HL-60/S4 treated with phorbol 12-myristate 13-acetate at 8.2 ng/mL for 4 days and 3 days (cell line): ENCODE results near the gene INPP5D.
"Not testable (repeated sequence)": the region's sequence is repeated elsewhere in the genome, so short reads cannot be mapped to it uniquely, and the experiment has no call there.

Source experiments
- in situ Hi-C: fragments of 300-500 bp; cut with MboI; formaldehyde crosslinking; loops from 2 replicates; pipeline ENCODE4 v1.15.0; 2022; ENCODE audit warnings: low sequenced_read_pairs

INPP5D gene

DNA sequence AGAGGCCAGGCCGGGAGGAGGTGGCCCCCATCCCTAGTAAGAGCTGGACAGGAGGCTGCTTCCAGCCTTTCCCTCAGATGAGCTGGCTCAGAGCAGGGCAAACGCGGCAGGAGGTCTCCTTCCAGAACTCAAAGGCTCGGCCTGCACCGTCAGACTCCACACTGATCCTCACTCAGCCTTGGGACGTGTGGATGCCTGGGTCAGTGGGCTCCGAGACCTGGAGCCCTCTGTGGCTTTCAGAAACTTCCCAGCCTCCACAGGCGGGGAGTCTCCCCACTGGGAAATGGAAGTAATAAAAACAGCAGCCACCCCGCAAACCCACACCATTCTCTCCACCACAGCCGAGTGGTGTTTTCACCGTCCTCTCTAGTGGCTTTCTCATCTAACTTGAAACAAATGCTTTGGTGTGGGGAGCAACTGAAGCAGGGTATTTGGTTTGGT is 54.3 kb downstream of the INPP5D start:
- in situ Hi-C loops, result no loop called here

DNA sequence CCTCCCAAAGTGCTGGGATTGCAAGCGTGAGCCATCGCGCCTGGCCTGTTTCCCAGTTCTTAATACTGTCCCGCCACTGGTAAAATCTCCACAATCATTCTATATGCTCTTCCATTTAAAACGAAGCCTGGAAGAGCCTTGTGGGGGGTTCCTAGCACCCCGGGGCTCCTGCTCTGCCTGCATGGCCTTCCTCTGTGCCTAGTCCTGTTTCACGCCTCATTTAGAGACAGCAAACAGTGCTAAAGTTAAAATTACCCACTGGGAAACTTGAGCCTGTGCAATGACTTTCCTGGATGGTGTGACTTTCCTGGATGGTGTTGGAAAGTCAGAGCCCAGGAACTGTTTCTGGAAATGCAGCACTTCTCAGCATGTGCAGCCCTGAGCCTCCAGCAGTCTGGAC is 55.0 kb downstream of the INPP5D start:
- in situ Hi-C loops, result no loop called here

DNA sequence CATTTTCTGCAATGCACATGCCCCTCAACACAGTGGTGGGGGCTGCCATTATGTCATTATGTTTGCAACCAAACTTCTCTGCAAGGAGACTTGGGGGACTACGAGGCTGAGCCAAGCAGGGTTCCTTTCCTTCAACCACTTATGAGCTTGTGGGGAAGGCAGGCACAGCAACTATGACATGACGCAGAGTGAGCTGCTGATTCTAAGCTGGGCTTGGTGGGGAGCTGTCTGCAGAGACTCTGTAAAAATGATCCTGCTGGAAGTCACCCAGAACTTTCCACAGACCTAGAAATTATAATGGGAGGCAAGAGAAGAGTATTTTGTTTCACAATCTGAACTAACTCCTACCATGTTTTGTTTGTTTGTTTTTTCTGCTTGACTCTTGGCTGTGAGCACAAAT is 55.6 kb downstream of the INPP5D start:
- in situ Hi-C loops, result no loop called here

DNA sequence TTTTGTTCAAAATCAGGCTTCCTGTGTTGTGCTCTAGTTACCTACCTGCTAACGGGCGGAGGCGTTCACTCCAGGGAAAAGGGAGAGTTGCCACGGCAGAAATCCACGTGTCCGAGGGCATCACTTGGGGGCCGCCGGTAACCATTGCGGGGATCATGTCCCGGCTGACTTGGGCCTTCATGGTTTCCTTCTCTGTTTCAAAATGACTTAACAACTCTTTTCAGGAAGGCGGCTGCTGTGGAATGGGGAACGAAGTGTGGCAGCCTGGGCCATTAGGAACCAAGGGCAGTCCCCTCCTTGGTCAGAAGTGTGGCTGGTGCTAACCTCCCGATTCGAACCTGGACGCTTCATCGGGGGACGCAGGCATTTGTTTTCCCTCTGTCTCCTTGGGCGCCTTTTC is 56.8 kb downstream of the INPP5D start:
- in situ Hi-C loops, result no loop called here

DNA sequence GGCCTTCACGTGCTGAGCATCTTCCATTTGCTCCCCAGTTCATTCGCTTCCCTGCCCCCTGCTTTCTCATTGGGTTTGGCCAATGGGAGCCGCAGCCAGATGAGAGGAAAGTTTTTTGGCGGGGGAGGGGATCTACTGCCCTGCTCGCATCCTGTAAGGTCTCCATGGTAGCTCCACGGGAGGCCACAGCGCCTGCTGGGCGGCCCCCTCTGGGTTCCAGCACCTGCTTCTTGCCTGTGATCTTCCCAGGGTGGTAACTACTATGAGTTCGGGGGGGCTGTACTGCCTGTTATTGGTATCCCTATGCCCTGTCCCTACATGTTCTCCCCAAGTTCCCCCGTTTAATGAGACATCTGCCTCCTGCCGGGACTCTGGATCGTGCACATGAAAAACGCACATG is 57.2 kb downstream of the INPP5D start:
- in situ Hi-C loops, result no loop called here

DNA sequence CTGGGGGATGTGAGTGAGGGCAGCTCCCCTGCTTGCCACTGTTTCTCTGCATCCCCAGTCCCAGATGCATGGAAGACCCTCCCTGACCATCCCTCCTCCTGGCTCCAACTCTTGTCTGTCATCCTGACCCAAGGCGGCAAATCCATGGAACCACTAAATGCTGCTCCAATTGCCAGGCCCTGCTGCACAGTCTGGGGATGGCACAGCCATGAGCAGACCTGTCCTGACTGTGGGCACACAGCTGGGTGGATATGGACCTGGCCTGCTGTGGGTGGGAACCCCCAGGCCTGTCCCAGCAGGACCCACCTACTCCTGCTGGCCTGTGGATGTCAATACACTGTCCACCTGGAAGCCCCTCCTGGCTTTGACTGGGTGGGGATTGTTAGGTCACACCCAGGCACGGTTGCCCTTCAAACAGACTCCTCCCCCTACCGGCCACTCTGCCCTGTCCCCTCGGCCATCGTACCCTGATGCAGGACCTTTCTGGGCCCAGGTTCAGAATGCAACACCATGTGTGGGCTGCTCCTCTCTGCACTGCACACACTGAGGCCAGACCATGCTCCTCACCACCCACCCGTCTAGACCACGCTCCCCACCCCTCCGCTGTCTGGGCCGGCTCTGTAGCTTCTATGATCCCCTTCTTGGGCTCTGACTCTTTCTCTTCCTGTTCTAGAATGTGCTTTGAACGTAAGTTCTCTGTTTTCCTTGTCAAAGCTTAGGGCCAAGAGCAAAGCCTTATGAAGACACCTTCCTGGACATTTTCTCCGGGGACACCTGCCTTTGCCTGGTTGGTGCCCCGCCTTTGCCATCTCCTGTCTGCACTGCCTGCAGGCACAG is 57.9 kb downstream of the INPP5D start:
- in situ Hi-C loops, result no loop called here

DNA sequence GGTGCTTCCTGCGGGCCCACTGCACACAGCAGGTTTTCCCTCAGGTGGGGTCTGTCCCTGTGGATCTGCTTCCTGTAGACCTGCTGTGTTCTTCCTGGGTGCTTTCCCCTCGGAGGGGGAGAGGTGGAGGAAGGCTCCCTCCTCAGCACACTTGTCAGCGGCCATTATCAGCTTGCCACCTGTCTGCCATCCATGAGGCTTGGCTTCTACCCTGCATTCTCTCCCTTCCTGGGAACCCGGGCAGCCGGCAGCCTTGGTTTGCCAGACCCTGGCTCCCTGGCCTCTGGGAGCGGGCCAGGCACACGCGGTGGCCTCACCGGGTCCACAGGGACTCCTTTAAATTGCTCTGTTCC is 58.5 kb downstream of the INPP5D start:
- in situ Hi-C loops, result no loop called here

DNA sequence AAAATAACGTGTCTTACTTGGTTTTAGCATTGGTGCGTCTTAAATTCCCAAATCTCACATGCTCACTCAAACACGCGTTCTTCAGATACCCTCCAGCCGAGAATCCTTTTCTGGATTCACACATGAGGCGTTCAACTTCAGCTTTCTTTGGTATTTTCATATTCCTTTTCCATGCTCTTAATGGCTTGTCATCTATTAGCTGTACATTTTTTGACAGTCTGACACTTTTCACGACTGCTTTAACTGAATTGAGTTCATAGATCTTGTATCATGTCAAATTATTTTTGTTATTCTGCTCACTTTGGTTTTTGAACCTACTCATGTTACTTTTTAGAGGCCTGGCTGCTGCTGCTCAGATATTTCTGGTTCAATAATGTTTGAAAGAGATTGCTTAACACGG is 59.0 kb downstream of the INPP5D start:
- in situ Hi-C loops, result no loop called here

DNA sequence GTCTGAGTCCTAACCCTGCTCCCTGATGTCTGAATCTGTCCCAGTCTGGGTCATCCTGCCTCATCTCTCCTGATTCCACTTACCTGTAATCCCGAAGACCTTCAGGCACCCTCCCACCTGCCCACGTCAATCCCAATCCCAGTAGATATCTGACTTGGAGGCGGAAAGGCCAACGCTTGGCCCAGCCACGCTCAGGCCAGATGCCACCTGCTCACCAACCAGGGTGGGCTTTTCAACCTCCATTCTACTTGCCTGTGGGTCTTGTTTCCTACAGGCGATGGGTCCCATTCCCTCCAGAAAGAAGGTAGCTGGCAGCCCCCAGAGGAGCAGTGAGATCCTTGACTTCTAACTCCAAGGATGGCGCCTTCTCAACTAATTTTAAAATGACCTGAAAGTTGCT is 59.7 kb downstream of the INPP5D start:
- in situ Hi-C loops, result no loop called here

DNA sequence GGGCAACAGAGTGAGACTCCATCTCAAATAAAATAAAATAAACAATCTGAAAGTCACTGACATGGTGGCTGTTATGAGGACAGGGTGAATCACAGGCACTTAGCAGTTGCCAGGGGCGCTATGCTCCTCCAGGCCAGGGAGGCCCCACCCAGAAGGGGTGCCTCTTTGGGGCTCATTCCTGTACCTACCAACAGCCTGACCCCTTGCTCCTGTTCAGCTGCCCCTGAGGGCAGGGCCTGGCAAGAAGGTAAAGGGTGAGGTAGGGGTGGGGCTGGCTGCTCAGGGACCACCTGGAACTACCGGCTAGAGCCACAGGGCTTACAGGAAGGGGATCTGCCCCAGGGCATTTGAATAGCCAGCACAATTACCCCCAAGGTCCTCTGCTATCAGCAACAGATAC is 60.3 kb downstream of the INPP5D start:
- in situ Hi-C loops, result no loop called here

DNA sequence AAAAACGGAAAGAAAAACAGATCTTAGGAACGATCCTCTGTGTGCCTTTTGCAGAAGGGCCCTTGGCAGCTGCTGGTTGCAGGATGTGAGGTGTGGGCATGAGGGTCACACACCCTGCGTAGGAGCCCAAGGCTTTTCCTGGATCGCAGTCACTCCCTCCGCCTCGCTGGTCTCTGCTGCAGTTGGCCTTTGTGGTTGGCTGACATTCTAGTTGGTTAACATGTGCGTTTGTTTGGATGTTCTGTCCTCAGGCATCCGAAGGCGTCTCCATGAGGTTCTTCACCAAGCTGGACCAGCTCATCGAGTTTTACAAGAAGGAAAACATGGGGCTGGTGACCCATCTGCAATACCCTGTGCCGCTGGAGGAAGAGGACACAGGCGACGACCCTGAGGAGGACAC is 61.7 kb downstream of the INPP5D start:
- in situ Hi-C loops, result no loop called here

DNA sequence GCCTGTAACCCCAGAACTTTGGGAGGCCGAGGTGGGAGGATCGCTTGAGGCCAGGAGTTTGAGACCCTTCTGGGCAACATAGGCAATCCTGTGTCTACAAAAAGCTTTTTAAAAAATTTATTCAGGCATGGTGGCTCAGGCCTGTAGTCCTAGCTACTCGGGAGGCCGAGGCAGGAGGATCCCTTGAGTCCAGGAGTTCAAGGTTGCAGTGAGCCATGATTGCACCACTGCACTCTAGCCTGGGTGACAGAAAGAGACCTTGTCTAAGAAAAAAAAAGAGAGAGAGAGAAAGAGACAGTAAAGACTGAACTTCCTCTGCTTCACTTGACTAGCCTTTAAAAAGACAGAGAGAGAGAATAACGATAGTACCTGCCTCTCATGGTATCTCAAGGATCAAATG is 62.4 kb downstream of the INPP5D start:
- in situ Hi-C loops, result no loop called here

DNA sequence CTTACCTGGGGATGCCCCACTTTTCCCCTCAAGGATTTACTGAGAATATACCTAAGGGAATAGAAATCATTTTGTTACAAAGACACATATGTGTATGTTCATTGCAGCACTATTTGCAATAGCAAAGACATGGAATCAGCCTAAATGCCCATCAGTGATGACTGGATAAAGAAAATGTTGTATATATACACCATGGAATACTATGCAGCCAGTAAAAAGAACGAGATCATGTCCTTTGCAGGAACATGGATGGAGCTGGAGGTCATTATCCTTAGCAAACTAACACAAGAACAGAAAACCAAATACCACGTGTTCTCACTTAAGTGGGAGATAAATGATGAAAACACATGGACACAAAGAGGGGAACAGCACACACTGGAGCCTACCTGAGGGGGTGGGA is 63.4 kb downstream of the INPP5D start:
- in situ Hi-C loops, result not testable (repeated sequence)

DNA sequence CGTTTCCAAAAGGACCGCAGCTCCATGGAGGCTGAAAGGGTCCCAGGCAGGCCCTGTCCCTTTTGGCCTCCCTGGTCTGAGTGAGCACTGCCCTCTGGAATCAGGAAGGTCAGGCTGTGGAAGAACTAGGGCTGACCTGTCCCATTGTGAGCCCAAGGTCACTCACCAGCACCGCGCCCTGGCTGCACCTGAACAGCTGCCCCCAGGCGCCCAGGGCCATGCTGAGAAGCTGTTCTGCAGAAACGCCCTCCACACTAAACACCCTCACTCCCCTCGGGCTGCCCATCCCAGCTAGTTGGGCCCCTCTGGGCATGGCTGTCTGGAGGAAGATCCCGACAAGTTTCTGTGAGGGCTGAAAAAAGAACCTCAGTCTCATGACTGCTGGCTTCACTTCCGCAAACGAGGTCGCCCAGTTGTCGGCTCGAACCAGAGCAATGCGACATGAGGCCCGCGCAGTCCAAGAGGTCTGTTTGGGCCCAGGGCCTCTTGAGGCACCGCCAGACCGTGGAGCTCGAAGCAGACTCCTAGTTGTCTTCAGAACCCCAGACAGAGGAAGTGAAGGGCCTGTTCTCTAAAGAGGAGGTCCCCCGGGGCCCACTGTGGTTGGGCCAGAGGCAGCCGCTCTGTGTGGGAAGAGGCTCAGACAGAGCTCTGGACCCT is 64.4 kb downstream of the INPP5D start:
- in situ Hi-C loops, result no loop called here

DNA sequence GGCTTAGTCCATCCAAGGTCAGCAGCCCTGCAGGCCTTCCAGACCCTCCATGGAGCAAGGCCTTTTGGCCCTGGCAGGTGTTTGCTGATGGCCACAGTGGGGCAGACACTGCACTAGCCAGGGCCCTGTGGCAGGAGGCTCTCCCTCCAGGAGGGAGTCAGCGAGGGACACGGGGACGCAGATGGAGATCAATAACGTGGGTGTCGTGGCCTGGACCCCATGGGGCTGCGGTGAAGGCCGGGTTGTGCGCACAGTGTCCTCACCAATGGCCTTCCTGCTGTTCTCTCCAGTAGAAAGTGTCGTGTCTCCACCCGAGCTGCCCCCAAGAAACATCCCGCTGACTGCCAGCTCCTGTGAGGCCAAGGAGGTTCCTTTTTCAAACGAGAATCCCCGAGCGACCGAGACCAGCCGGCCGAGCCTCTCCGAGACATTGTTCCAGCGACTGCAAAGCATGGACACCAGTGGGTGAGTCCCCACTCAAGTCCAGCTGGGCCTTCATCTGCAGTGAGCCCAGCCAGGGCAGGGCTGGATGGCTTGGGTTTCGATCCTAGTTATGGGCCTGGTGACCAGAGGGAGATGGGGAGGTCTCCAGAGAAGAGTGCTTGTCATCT is 65.4 kb downstream of the INPP5D start:
- in situ Hi-C loops, result no loop called here

DNA sequence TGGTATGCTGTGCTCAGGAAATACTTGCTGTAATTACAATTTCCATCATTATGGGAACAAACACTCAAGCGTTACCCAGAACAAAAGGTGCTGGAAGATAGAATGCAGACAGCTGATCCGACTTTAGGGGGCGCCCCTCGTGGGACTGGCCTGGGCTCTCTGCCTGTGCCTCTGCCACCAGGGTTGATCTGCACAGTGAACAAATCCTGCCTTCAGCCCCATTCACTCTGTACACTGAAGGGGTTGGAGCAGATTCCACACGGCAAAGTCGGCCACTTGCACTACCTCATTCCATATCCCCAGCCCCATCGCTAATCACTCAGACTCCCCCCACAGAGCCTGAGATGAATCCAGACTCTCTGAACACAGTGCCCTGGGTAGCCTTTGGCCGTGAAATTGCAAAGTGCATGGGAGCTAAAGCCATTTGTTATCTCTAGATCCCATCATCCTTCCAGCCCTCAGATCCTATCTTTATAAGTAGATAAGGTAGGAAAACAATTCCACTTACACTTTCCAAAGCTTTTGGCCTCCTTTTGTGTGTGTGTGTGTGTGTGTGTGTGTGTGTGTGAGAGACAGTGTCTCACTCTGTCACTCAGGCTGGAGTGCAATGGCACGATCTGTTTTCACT is 69.3 kb downstream of the INPP5D start:
- in situ Hi-C loops, result no loop called here

DNA sequence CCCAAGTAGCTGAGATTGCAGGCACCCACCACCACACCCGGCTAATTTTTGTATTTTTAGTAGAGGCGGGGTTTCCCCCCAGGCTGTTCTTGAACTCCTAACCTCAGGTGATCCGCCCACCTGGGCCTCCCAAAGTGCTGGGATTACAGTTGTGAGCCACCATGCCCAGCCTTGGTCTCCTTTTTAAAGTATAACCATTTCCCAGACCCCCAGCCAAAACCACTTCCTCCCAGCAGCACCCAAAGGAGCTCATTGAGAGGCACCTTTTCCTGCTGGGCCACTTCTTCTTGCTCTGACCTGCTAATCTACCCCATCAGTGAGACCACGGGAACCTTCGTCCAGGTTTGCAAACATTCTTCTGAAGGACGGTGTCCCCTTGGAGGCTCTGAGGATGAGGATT is 69.9 kb downstream of the INPP5D start:
- in situ Hi-C loops, result no loop called here

DNA sequence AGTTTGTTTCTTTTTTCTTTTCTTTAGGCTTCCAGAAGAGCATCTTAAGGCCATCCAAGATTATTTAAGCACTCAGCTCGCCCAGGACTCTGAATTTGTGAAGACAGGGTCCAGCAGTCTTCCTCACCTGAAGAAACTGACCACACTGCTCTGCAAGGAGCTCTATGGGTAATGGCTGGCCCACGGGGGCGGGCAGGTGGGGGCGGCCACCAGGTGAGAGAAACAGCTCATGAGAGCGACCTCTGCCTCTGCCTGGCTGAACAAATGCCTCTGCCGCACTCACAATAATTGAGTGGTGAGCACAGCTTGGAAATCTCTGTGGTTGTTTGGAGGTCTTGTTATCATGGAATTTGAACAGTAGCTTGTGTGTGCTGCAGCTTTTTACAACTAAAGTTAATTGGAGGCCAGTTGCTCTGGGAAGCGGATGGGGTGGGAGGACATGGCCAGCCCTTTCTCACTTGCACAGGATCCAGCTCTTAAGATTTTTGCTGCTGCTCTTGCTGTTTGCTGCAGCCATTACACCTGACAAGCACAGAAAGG is 70.4 kb downstream of the INPP5D start:
- in situ Hi-C loops, result no loop called here

DNA sequence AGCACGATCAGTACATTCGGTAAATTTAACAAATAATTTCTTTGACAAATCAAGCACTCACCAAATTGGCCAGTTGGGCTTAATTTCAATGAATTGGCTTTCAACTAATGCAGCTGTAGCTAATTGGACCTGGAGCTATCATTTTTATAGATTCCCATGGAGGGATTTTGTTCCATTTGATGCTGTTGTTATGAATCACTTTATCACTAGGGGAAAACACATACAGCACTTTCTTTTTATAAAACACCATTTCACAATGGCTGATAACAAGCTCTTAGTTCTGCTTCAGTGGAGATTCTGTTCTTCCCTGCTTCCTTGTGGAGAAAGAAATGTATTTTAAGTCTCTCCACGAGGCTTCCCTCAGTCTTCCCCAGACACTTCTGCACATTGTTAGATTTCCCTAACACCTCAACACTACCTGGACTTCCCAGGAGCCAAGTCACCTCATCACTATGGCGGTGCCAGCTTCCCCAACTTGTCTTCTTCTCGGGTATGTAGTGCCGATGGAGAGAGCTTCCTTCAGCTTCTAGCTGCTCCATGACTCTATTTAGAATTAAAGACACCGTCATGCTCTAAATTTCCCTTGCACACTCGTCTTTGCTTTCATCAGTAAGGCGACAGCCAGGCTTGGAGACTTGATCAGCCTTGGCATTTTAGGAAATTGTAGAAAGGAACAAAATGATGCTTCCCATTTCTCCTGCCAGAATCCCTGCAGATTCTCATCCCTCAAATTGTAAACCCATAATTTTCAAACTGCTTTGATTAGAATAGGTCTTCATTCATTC is 72.0 kb downstream of the INPP5D start:
- in situ Hi-C loops, result no loop called here

DNA sequence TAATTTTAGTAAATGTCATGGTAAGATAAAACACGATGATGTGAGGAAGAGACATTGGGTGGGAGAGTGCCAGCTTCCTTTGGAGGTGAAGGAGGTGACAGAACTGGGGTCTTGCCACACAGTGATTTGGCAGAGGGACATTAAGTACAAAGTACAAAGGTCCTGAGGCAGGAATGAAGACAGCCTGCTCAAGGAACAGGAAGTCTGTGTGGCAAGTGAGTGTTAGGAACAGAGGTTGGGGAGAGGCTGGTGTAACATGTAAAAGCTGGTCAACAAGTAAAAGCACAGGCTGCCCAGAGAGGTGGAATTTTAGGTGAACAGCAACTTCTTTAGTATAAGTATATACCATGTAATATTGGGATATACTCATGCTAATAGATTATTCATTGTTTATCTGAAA is 73.1 kb downstream of the INPP5D start:
- in situ Hi-C loops, result no loop called here

DNA sequence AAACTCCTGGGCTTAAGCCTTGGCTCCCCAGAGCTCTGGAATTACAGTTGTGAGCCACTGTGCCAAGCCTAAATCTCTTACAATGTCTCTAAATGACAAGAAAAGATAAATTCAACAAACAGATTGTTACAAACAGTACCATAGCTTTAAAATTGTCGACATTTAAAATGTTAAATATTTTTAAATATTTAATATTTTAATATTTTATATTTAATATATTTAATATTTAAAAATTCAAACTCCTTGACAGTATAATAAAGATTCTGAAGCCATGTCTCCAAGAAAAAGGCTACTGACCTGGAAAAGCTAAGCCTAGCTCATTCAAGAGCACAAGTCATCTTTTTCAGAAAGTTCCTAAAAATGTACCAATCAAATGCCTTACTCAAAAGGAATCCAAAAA is 75.3 kb downstream of the INPP5D start:
- in situ Hi-C loops, result no loop called here
